Activated naive CD4-positive, alpha-beta T cell treated with anti-CD3 and anti-CD28 coated beads, Interleukin-2, amount 50 U/mL, for 72 hours (primary cell): ENCODE measurements around the gene PHYH. TPM values are rescaled to one million over a fixed set of nuclear protein-coding genes. Genes with fewer than 3 reads are reported as not detected.
"Not testable (repeated sequence)": the region's sequence is repeated elsewhere in the genome, so short reads cannot be mapped to it uniquely, and the experiment has no call there.

Experiments used
- ATAC-seq, 2 donors: fragments of 150-1000 bp; cut with Tn5 transposase; 2 replicates each; pipeline ENCODE4 v1.10.0; 2021; ENCODE audit warnings: mild to moderate bottlenecking in 2 of 2, moderate library complexity in 2 of 2
- DNase-seq, 2 donors: peaks; one replicate each; pipeline ENCODE4 v3.0.0; 2021 to 2022; ENCODE audit warnings: low spot score in 2 of 2
- H3K27ac Mint-ChIP-seq, 2 donors: one replicate each; pipeline ENCODE4 v1.8.0; 2022; ENCODE audit warnings: mild to moderate bottlenecking in 2 of 2, mixed read lengths in 2 of 2
- H3K36me3 Mint-ChIP-seq, 2 donors: one replicate each; pipeline ENCODE4 v1.8.0; 2022; ENCODE audit warnings: mixed read lengths in 2 of 2
- H3K9me3 Mint-ChIP-seq, 2 donors: one replicate each; pipeline ENCODE4 v1.8.0; 2022; ENCODE audit warnings: mixed read lengths in 2 of 2
- total RNA-seq, 2 donors: library from RNA; stranded (reverse); gene quantifications; one replicate each; pipeline ENCODE4 v1.2.3, GENCODE V29; 2022

Gene PHYH
- total RNA-seq = 10 to 100 TPM; 14.0 to 17.5 TPM

DNA sequence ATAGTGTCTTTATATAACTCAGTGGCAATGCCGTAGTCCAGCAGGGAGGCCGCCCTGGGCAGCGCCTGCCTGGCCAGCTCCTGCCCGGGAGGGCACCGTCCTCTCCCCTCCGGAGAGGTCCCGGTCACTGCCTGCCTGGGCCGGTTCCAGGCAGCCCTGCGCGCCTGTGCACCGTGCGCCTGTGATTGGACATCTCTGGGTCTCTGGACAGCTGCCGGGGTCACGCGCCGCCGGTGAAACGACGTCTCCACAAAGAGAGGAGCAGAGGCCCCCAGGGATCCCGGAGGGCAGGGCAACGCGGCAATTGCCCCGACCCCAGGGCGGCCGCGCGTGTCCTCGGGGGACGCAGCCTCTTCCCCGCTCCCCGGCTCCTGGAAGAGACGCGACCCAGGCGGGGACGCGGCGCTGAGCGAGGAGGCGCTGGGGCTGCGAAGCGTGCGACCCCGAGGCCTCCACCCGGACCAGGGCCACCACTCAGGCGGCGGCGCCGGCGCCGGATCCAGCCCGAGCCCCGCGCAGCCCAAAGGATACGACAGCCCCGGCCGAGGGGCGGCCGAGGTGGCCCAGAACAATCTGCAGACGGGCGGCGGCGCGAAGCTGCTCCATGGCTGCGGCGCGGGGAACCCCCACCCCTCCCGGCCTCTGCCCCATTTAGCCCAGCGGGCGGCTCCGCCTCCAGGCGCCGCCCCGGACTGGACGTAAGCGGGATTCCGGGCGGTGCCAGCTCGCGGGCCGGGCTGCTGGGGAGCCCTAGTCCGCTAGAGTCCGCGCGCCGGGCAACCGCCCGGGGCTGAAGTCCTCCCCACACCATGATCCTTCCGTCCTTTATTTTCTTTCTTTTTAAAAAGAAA lies at the start of gene PHYH:
Gene PHYH (minus strand): TSS at position 628 of the 851 bp plus-strand sequence. CDS start 22 bp downstream, at position 606.
- Mint-ChIP-seq H3K36me3 (peaks cover 0 to 15% of the 10 kb centered on the region in 2 donors), H3K27ac (peak within 1 kb of the TSS; percentile 93 to 99), H3K9me3 (no peaks in the 10 kb centered on the region)
- peak; percentile 78 to 88 for DNase-seq
- peak; percentile 72 to 81 for ATAC-seq

DNA sequence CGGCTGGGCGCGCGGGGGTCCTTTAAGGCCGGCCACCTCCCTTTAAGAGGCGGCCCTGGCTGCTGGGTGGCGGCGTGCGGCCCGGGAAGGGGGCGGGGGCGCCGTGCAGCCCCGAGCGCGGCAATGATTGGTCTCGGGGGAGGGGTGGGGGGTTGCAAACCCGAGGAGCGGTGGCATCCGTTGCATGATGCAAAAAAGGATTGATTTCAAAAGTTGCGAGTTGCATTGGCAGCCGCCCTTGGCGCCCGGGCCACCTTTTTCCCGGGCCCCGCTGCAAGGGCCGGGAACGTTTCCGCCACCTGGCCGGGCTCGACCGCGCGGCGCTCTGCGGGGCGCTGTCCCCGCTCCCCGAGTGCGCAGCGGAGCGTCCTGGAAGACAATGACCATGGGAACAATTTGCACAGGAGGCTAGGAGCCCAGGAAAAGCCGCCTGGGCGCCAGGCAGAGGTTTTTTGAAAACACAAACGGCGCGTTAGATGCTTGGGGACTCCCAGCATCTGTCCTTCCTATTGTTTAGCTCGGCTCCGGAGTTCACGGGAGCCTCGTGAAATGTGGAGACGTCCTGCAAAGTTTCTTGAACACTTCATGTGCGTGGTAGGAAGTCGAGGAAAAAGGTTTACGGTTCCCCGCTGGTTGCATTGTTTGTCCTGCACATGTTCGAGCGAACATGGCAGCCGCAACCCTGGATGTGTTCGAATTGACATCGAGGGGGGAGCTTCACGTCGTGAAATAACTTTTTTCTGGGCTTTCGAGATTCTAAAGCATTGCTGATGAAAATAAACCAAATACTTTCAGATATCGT lies 48.6 kb upstream of the PHYH start, which contains the start of gene SEPHS1:
Gene SEPHS1 (minus strand): TSS at position 78 of the 802 bp plus-strand sequence. CDS start 3,343 bp downstream, outside the sequence.
- no peaks in the 10 kb centered on the region for H3K9me3 Mint-ChIP-seq
- ATAC-seq (peak; percentile 77 to 91), DNase-seq (peak; percentile 78 to 80)
- peaks cover 6 to 25% of the 10 kb centered on the region in 2 donors for H3K36me3 Mint-ChIP-seq
- peak within 1 kb of the TSS; percentile 90 to 95 for H3K27ac Mint-ChIP-seq

DNA sequence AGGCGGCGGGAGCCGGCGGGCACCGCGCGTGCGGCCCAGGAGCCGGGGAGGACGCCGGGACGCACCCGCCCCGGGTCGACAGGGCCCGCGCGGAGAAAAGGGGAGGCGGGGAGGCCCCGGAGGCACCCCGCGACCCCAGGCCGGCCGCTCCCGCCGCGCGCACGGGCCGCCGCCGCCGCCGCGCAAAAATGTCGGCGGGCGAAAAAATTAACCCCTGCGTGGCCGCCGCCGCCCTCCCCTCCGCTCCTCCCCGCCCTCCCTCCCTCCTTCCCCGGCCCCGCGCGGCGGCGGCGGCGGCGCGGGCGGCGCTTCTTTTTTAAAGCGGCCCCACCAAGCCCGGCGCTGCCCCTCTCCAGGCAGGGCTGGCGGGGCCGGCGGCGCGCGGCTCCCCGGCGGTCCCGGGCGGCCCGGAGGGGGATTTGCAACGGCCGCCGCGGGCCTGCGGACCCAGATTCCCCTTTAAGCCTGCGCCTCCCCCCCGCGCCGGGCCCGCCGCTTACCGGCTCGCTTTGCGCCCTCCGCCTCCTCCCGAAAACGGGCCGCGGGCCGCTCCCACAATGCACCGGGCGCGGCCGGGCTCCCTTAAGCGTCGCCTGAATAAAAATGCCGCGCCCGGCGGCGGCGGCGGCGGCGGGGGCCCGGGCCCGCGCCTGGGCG lies 47.8 kb upstream of the PHYH start:
- peak; percentile 66 to 67 for DNase-seq
- Mint-ChIP-seq H3K27ac (no peak overlapping the region), H3K9me3 (no peaks in the 10 kb centered on the region), H3K36me3 (peaks cover 6 to 31% of the 10 kb centered on the region in 2 donors)
- peak; percentile 46 to 73 for ATAC-seq

DNA sequence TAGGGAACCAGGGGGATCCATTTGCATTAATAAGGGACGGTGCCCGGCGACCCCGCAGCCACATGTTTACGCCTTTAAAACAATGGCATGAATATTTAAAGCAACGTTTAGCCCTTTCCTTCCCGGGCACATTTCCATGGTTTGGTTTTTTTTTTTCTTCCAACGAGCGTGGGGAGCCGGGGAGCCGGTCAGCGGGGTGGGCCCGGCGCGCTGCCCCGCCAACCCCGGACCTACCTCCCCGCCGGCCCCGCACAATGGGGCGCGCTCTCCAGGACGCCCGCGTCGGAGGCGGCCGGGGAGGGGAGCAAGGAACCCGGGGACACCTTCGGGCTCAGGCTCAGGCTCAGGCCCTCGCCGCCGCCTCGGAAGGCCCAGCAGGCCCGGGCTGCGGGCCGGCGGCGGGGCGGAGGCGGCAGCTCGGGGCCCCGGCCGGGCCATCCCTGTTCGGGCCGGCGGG lies 47.2 kb upstream of the PHYH start:
- Mint-ChIP-seq H3K9me3 (no peaks in the 10 kb centered on the region), H3K36me3 (peaks cover 6 to 31% of the 10 kb centered on the region in 2 donors), H3K27ac (peak overlapping the region; percentile 80 to 96)
- DNase-seq (no peak), ATAC-seq (peak; percentile 7 to 17)

DNA sequence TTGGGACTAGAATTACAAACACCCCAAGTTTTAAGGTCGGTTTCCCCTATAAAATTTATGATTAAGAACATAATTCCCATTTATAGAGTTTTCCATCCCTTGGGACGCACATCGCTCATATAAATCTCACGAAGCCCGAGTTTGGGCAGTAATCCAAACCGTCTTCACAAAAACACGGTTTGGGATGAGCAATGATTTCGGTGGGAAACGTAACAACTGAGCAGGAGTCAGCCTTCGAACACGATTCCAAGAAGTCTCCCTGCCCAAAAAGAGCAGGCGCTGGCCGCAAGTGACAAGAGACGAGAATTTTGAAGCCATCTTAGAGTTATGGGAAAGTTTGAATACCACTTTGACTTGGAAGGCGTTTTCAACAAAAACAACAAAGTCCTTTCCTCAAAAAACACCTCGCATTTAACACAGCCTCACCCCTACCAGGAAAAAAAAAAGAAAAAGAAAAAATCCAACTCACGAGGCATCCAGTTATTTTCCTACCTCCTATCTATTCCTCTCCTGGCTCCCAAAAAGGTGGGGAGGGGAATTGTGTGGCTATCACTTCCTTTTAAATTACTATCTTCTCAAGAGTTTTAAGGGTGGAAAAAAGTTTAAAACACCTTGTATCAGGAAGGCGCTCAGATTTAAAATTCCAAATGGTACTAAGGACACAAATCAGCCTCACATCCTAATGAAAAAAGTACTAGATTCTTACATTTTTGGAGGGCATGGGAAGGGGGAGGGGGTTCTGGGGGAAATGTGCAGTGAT lies 46.6 kb upstream of the PHYH start:
- no peak for DNase-seq
- Mint-ChIP-seq H3K36me3 (peaks cover 6 to 31% of the 10 kb centered on the region in 2 donors), H3K27ac (peak overlapping the region; percentile 80 to 96), H3K9me3 (no peaks in the 10 kb centered on the region)
- ATAC-seq = no peak

DNA sequence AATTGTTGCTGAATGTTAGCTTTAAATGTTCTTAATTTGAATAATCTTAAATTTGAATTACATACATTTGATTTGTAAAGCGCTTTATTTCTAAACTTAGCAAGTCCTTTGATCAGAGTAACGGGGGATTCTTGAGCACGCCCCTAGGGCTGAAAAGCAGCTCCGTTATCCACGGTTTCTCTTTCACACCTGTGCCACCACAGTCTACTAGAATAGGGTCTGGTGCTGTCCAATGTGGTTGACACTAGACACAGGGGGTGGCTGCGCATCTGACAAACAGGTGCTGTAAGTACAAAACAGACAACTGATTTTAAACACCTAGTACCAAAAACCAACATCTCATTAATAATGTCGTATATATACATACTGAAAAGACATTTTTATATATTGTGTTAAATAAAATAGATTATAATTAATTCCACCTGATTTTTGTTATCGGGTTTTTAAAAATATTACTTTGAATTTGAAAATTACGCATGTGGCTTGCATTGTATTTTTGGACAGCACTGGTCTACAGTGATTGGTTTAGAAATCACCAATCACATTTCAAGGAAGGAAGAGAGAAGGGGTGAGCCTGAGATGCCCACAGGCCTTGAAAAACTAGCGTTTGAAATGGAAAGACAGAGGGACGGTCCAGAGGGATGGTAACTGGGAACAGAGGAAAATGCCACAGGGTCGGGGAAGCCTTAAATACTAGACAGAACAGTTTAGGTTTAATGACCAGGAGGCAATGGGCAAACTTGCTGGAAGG lies 40.9 kb upstream of the PHYH start:
- DNase-seq (no peak), ATAC-seq (peak; percentile 73 to 86)
- H3K36me3 Mint-ChIP-seq = peaks cover 0 to 46% of the 10 kb centered on the region in 2 donors
- H3K27ac Mint-ChIP-seq = peak overlapping the region in 1 of 2 donors; percentile 25
- H3K9me3 Mint-ChIP-seq = no peaks in the 10 kb centered on the region

DNA sequence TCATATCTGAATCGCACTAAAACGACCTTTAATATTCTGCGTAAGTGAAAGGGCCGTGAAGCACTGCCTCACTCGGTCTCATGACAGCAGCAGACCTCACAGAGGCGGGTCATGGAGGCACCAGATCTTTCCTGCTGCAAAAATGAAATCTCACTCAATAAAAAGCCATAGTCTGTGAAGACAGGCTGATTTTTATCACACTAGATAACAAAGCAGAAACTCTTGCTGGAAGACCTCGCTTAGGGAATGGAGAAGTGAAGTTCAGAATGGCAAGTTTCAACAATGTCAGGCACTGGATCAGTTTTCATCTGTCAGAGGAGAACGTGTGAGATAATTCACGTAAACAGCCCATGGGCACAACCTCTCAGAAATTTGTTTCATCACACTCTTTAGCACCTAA lies 40.2 kb upstream of the PHYH start:
- H3K9me3 Mint-ChIP-seq = no peaks in the 10 kb centered on the region
- no peak for DNase-seq
- peaks cover 0 to 39% of the 10 kb centered on the region in 2 donors for H3K36me3 Mint-ChIP-seq
- ATAC-seq = no peak
- H3K27ac Mint-ChIP-seq = peak overlapping the region; percentile 20 to 46

DNA sequence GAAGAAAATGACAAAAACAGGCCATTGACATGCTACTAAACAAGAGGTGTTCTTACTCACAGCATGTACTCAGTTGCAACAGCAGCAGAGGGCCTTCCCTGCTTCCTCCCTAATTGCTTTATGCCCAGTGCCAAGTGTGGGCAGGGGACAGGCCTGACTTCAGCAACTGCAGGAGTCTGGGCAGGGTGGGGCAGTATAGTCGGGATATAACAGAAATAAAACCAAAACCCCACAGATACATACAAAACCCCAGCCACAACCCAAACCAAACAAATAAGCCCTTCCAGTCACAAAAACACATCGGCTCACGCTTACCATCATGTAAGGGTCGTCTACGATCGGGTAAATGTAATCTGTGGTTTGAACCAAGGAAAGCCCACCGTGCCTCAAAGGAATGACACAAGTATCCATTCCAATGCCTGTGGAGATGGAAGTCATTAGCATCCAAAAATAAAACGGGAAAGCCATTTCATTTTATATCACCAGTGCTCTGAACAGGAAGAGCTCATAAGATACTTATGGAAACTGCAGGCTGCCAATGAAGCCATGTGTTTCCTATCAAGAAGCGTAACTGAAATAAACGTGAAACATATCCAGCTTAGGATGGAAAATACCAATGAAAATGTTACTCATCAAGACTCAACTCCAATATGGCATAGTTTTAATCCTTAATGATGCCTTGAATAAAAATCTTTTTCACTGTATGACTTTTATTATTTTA lies 38.7 kb upstream of the PHYH start:
- no peak for ATAC-seq
- peaks cover 0 to 33% of the 10 kb centered on the region in 2 donors for H3K36me3 Mint-ChIP-seq
- no peaks in the 10 kb centered on the region for H3K9me3 Mint-ChIP-seq
- DNase-seq = no peak
- H3K27ac Mint-ChIP-seq = peak overlapping the region in 1 of 2 donors; percentile 22

DNA sequence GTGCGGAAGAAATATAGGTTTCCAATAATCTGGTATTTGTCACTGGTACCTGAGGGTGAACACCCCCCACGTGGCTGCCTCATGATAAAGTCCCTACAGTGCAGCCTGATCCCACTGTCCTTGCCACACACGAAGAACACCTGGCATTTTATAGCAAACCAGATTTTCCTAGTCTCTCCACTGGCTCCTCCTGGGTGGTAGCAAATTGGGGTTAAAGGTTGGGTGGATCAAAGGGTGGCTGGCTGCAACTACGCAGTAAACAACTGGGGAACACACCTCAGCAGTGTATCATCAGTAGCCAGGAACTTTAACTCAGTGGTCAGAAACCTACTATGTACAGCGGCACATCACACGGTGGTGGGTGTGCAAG lies 37.9 kb upstream of the PHYH start:
- DNase-seq = no peak
- ATAC-seq = no peak
- Mint-ChIP-seq H3K9me3 (no peaks in the 10 kb centered on the region), H3K27ac (peak overlapping the region in 1 of 2 donors; percentile 22), H3K36me3 (peaks cover 0 to 29% of the 10 kb centered on the region in 2 donors)

DNA sequence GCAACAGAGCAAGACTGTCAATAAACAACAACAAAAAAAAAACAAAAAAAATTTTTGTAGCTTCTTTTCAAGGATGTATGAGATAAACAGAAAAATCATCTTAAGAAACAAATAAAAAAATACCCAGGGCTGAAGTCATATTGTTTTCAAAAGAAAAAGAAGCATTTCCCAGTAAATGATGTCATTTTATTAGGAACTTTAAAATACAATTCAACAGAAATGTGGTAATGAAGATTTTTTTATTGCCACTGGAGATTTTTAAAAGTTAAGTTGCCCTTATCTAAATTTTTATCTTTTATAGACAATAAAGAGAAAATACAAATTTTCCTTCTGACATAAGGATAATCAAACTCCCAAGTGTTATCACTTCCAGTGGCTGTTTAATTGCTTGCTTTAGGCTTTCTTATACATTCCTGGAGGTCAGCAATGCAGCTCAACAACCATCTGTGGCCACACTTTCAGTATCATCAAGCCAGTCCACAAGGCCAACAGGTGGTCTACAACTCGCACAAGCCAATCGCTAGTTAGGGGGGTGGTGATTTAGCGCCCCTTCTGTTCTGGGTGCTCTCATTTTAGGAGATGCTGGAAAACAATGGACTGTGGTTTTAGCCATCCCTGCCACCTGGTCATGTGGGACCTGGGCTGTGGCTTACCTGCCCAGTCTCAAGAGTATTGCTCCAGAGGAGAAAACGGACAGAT lies 37.4 kb upstream of the PHYH start:
- ATAC-seq (no peak), DNase-seq (no peak)
- Mint-ChIP-seq H3K9me3 (no peaks in the 10 kb centered on the region), H3K36me3 (peaks cover under 1 to 31% of the 10 kb centered on the region in 2 donors), H3K27ac (no peak overlapping the region)

DNA sequence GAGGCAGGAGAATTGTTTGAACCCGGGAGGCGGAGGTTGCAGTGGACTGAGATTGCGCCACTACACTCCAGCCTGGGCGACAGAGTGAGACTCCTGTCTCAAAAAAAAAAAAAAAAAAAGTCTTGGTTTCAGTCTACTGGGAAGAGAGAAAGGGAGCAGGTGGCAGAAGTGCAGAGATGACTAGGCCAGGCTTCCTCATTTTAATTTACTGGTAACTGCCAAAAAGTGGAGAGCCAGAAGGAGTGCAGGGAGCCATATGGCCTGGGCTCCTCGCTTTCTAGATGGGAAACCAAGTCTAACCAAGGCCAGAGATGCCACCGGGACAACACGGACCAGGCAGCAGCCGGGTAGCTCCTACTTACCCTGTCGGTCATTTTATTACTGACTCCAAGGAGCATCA lies 36.0 kb upstream of the PHYH start:
- DNase-seq (no peak), ATAC-seq (peak in 1 of 2 donors; percentile 37)
- H3K36me3 Mint-ChIP-seq = peaks cover 12 to 45% of the 10 kb centered on the region in 2 donors
- no peaks in the 10 kb centered on the region for H3K9me3 Mint-ChIP-seq
- H3K27ac Mint-ChIP-seq = no peak overlapping the region

DNA sequence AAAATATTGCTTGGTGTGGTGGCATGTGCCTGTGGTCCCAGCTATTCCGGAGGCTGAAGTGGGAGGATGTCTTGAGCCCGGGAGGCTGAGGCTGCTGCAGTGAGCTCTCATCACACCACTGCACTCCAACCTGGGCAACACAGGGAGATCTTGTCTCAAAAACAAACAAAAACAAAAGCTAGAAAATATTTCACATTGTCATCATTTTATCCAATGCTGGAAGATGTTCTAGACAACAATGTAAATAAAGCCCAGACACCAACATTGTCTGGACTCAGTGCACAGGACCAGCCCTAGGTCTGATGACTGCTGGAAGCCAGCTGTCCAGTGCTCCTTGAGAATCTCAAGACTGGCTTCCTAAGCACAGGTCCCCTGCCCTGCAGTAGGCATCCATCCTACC lies 34.7 kb upstream of the PHYH start:
- Mint-ChIP-seq H3K36me3 (peaks cover 12 to 42% of the 10 kb centered on the region in 2 donors), H3K9me3 (no peaks in the 10 kb centered on the region), H3K27ac (peak overlapping the region in 1 of 2 donors; percentile 72)
- no peak for ATAC-seq
- no peak for DNase-seq

DNA sequence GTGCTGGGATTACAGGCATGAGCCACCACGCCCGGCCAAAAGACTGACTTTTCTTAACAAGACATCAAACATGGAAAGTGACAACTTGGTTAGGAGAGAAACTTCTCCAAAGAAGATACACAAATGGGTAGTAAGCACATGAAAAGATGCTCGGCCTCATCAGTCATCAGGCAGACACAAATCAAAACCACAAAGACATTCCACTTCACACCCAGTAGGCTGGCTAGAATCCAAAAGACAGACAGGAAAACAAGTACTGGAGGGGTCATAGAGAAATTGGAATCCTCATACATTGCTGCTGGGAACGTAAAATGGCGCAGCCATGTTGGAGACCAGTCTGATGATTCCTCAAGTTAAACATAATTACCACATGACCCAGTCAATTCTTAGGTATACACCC lies 31.8 kb upstream of the PHYH start:
- Mint-ChIP-seq H3K36me3 (peaks cover 12 to 36% of the 10 kb centered on the region in 2 donors), H3K27ac (no peak overlapping the region)
- no peak for ATAC-seq

DNA sequence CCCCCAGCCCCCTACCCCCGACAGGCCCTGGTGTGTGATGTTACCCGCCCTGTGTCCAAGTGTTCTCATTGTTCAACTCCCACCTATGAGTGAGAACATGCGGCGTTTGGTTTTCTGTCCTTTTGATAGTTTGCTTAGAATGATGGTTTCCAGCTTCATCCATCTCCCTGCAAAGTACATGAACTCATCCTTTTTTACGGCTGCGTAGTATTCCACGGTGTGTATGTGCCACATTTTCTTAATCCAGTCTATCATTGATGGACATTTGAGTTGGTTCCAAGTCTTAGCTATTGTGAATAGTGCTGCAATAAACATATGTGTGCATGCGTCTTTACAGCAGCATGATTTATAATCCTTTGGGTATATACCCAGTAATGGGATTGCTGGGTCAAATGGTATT lies 31.1 kb upstream of the PHYH start:
- H3K27ac Mint-ChIP-seq, ATAC-seq, DNase-seq, H3K9me3 Mint-ChIP-seq: not testable (repeated sequence)
- peaks cover 12 to 39% of the 10 kb centered on the region in 2 donors for H3K36me3 Mint-ChIP-seq

More for the DNA sequence above, 31.8 kb upstream of the PHYH start:
- no peak for DNase-seq
- no peaks in the 10 kb centered on the region for H3K9me3 Mint-ChIP-seq
